ENCODE measurements around the gene DBH.

- TF ChIP-seq POLR2AphosphoS5 (IDR thresholded peaks at IDR 0.05; ENCODE audit: insufficient read depth, low read depth, low read length) (no peak), GATA2 (IDR thresholded peaks at IDR 0.05; ENCODE audit: insufficient read depth, insufficient read length, low read depth, low read length) (no peak), CTCF (IDR thresholded peaks at IDR 0.05; ENCODE audit: extremely low read depth in 1 of 2, insufficient read depth in 1 of 2, low read depth in 1 of 2, low read length in 2 of 2) (no peak)
Measured at GRCh38 chr9:133679466-133680061, 43.4 kb downstream of the DBH start.

Data from endothelial cell of umbilical vein (primary cell).